ENCODE results near the gene DCXR. TPM values are rescaled to one million over a fixed set of nuclear protein-coding genes. Genes with fewer than 3 reads are reported as not detected.

The DCXR gene
- total RNA-seq, 4 donors from 2014 or later: 78.6 to 135 (median 102) TPM

GRCh38 chr17:82058230-82058854 lies 20.8 kb upstream of the DCXR start:
- no peaks in the 10 kb centered on the region for H3K9me3 ChIP-seq
- H3K36me3 ChIP-seq: peaks cover 64 to 99% (median 99%) of the 10 kb centered on the region in 4 donors
- H3K27me3 ChIP-seq: no peaks in the 10 kb centered on the region
- H3K27ac ChIP-seq (replicated peaks in 1 of 4): no peak overlapping the region
- H3K4me3 ChIP-seq: no peak overlapping the region
- peaks cover 3 to 22% (median 9%) of the 10 kb centered on the region in 4 donors for H3K4me1 ChIP-seq
- intact Hi-C loops (cut with DNase I): no loop called here
- no peak for DNase-seq (ENCODE audit: extremely low spot score)
- TF ChIP-seq POLR2A (IDR thresholded peaks at IDR 0.05; ENCODE audit: low read depth) (no peak), CTCF (IDR thresholded peaks at IDR 0.05) (no peak), EP300 (IDR thresholded peaks at IDR 0.05) (no peak), POLR2AphosphoS5 (IDR thresholded peaks at IDR 0.05) (no peak)
- 81% methylated on average over 10 of the region's 17 CpGs for WGBS

GRCh38 chr17:82056729-82057621 lies 19.5 kb upstream of the DCXR start:
- intact Hi-C loops (cut with DNase I): no loop called here
- no peak for TF ChIP-seq POLR2AphosphoS5 (IDR thresholded peaks at IDR 0.05)
- TF ChIP-seq EP300 (IDR thresholded peaks at IDR 0.05): no peak
- TF ChIP-seq CTCF (IDR thresholded peaks at IDR 0.05): no peak
- no peak for TF ChIP-seq POLR2A (IDR thresholded peaks at IDR 0.05; ENCODE audit: low read depth)
- no peak overlapping the region for H3K27ac ChIP-seq (replicated peaks in 1 of 4)
- H3K4me1 ChIP-seq: peaks cover 14 to 31% (median 21%) of the 10 kb centered on the region in 4 donors
- H3K27me3 ChIP-seq: no peaks in the 10 kb centered on the region
- H3K36me3 ChIP-seq: peaks cover 55 to 89% (median 87%) of the 10 kb centered on the region in 4 donors
- no peaks in the 10 kb centered on the region for H3K9me3 ChIP-seq
- no peak overlapping the region for H3K4me3 ChIP-seq
- 66% methylated on average over 8 of the region's 29 CpGs for WGBS
- DNase-seq (ENCODE audit: extremely low spot score): no peak

- no peaks in the 10 kb centered on the region for H3K27me3 ChIP-seq
- H3K9me3 ChIP-seq: no peaks in the 10 kb centered on the region
- intact Hi-C loops (cut with DNase I): no loop called here
- no peak for TF ChIP-seq EP300 (IDR thresholded peaks at IDR 0.05)
- no peak for TF ChIP-seq CTCF (IDR thresholded peaks at IDR 0.05)
- no peak for TF ChIP-seq POLR2A (IDR thresholded peaks at IDR 0.05; ENCODE audit: low read depth)
- TF ChIP-seq POLR2AphosphoS5 (IDR thresholded peaks at IDR 0.05): no peak
- DNase-seq (ENCODE audit: extremely low spot score): no peak
- H3K27ac ChIP-seq (replicated peaks in 1 of 4): no peak overlapping the region
- peaks cover 50 to 80% (median 79%) of the 10 kb centered on the region in 4 donors for H3K36me3 ChIP-seq
- WGBS: 91% methylated on average over 14 of the region's 28 CpGs
- peaks cover 14 to 33% (median 21%) of the 10 kb centered on the region in 4 donors for H3K4me1 ChIP-seq
- no peak overlapping the region for H3K4me3 ChIP-seq
Measured at GRCh38 chr17:82055965-82056728, 18.6 kb upstream of the DCXR start.

- Histone ChIP-seq H3K4me1 (peaks cover 21 to 41% (median 30%) of the 10 kb centered on the region in 4 donors), H3K27ac (replicated peaks in 1 of 4) (no peak overlapping the region), H3K9me3 (no peaks in the 10 kb centered on the region), H3K4me3 (no peak overlapping the region), H3K27me3 (no peaks in the 10 kb centered on the region), H3K36me3 (peaks cover 48 to 74% (median 70%) of the 10 kb centered on the region in 4 donors)
- 83% methylated on average over 18 of the region's 26 CpGs for WGBS
- no peak for DNase-seq (ENCODE audit: extremely low spot score)
- TF ChIP-seq EP300 (IDR thresholded peaks at IDR 0.05) (no peak), POLR2A (IDR thresholded peaks at IDR 0.05; ENCODE audit: low read depth) (no peak), POLR2AphosphoS5 (IDR thresholded peaks at IDR 0.05) (no peak), CTCF (IDR thresholded peaks at IDR 0.05) (no peak)
- intact Hi-C loops (cut with DNase I): no loop called here
Measured at GRCh38 chr17:82055023-82055964, 17.8 kb upstream of the DCXR start.
